Endodermal cell (in vitro differentiated cells): ENCODE measurements around the gene PLEKHG4B. TPM values are rescaled to one million over a fixed set of nuclear protein-coding genes. Genes with fewer than 3 reads are reported as not detected.

Experiments
- DNase-seq: peaks from one replicate; pipeline ENCODE4 v3.0.0-alpha.2; 2017
- H3K27ac ChIP-seq: 2 replicates; pipeline ENCODE4 v1.5.1; 2013; ENCODE audit warnings: mild to moderate bottlenecking, low read depth, low read length, moderate library complexity
- H3K27me3 ChIP-seq: 2 replicates; pipeline ENCODE4 v1.6.1; 2013; ENCODE audit warnings: mild to moderate bottlenecking, low read length, moderate library complexity; ENCODE audit not compliant: insufficient read depth, control insufficient read depth, poor library complexity, severe bottlenecking
- H3K36me3 ChIP-seq: 2 replicates; pipeline ENCODE4 v1.7.0; 2013; ENCODE audit warnings: mild to moderate bottlenecking, low read length, moderate library complexity; ENCODE audit not compliant: control insufficient read depth, insufficient read depth
- H3K4me1 ChIP-seq: one replicate; pipeline ENCODE4 v1.7.0; 2013; ENCODE audit warnings: low read length; ENCODE audit not compliant: control insufficient read depth, insufficient read depth
- H3K4me3 ChIP-seq: 2 replicates; pipeline ENCODE4 v1.5.1; 2013; ENCODE audit warnings: mild to moderate bottlenecking, low read length, moderate library complexity
- H3K9ac ChIP-seq: 2 replicates; pipeline ENCODE4 v1.6.1; 2013; ENCODE audit warnings: mild to moderate bottlenecking, low read length, moderate library complexity; ENCODE audit not compliant: poor library complexity, severe bottlenecking; ENCODE audit errors: extremely low read depth
- H3K9me3 ChIP-seq: 2 replicates; pipeline ENCODE4 v1.6.1; 2013; ENCODE audit warnings: mild to moderate bottlenecking, low read length, moderate library complexity; ENCODE audit not compliant: control insufficient read depth
- H3K27ac Mint-ChIP-seq: 2 replicates; pipeline ENCODE4 v1.8.0; 2020; ENCODE audit warnings: mixed read lengths
- H3K27me3 Mint-ChIP-seq: 2 replicates; pipeline ENCODE4 v1.8.0; 2021; ENCODE audit warnings: mild to moderate bottlenecking, mixed read lengths; ENCODE audit not compliant: insufficient read depth
- H3K36me3 Mint-ChIP-seq: 2 replicates; pipeline ENCODE4 v1.8.0; 2020; ENCODE audit warnings: low read depth, mixed read lengths
- H3K4me1 Mint-ChIP-seq: 2 replicates; pipeline ENCODE4 v1.8.0; 2020; ENCODE audit warnings: mixed read lengths
- H3K4me3 Mint-ChIP-seq: 2 replicates; pipeline ENCODE4 v1.8.0; 2020; ENCODE audit warnings: mild to moderate bottlenecking, moderate library complexity, mixed read lengths
- H3K9me3 Mint-ChIP-seq: 2 replicates; pipeline ENCODE4 v1.8.0; 2020; ENCODE audit warnings: mild to moderate bottlenecking, mixed read lengths
- CTCF ChIP-seq: fragments of 200-600 bp; sonication (generic); conservative IDR thresholded peaks from 2 replicates; pipeline ENCODE4 v1.5.0; 2021; ENCODE audit warnings: antibody characterized with exemption, mild to moderate bottlenecking
- WGBS, 2 experiments: methylation state at CpG; one replicate each; pipeline versions ENCODE4 v1.1.5 to v1.1.7; 2013; ENCODE audit warnings: missing lambda C conversion rate in 2 of 2, mixed read lengths in 1 of 2; ENCODE audit not compliant: insufficient coverage in 1 of 2, insufficient read length in 1 of 2; 5-methylcytosine and 5-hydroxymethylcytosine counted together
- total RNA-seq, 2 donors: library from RNA; stranded (reverse); fragmentation: NEBNext Ultra II Directional in 1 of 2; extraction: Animal tissue kit (Norgen Biotek cat#: 25700) in 1 of 2; gene quantifications; 2 replicates in 1 of 2; 3 replicates in 1 of 2; pipeline ENCODE4 v1.2.1, GENCODE V29; 2021

The PLEKHG4B gene
- total RNA-seq, 2 donors from 2014 or later = 16.3 to 22.8 TPM

GRCh38 chr5:180286-180918, 88.4 kb downstream of the PLEKHG4B start:
- 88 to 92% methylated on average over 10 to 13 of the region's 13 CpGs for WGBS, 2 experiments
- no peak for DNase-seq
- H3K4me3 Mint-ChIP-seq = no peak overlapping the region

GRCh38 chr5:181160-181559, 89.2 kb downstream of the PLEKHG4B start:
- no peaks in the 10 kb centered on the region for H3K9me3 Mint-ChIP-seq
- H3K27ac Mint-ChIP-seq = no peak overlapping the region
- 90 to 93% methylated on average over 8 to 9 of the region's 9 CpGs for WGBS, 2 experiments
- no peak for TF ChIP-seq CTCF
- H3K4me1 Mint-ChIP-seq = peaks cover 6% of the 10 kb centered on the region
- no peaks in the 10 kb centered on the region for H3K9me3 ChIP-seq
- DNase-seq = no peak
- no peak overlapping the region for H3K4me3 Mint-ChIP-seq
- no peak overlapping the region for H3K9ac ChIP-seq
- no peak overlapping the region for H3K4me3 ChIP-seq
- no peaks in the 10 kb centered on the region for H3K36me3 ChIP-seq
- peaks cover 1% of the 10 kb centered on the region for H3K36me3 Mint-ChIP-seq
- H3K4me1 ChIP-seq = peaks cover 2% of the 10 kb centered on the region
- H3K27me3 Mint-ChIP-seq = no peaks in the 10 kb centered on the region
- no peak overlapping the region for H3K27ac ChIP-seq
- H3K27me3 ChIP-seq = no peaks in the 10 kb centered on the region

More at GRCh38 chr5:180286-180918, 88.4 kb downstream of the PLEKHG4B start:
- no peaks in the 10 kb centered on the region for H3K9me3 ChIP-seq
- H3K9ac ChIP-seq = no peak overlapping the region
- no peaks in the 10 kb centered on the region for H3K27me3 Mint-ChIP-seq
- peaks cover 1% of the 10 kb centered on the region for H3K36me3 Mint-ChIP-seq
- no peaks in the 10 kb centered on the region for H3K9me3 Mint-ChIP-seq
- no peak overlapping the region for H3K4me3 ChIP-seq
- H3K4me1 ChIP-seq = peaks cover 3% of the 10 kb centered on the region
- H3K27ac ChIP-seq = no peak overlapping the region
- peaks cover 7% of the 10 kb centered on the region for H3K4me1 Mint-ChIP-seq
- no peaks in the 10 kb centered on the region for H3K27me3 ChIP-seq
- H3K27ac Mint-ChIP-seq = no peak overlapping the region
- H3K36me3 ChIP-seq = no peaks in the 10 kb centered on the region
- TF ChIP-seq CTCF = no peak

- TF ChIP-seq CTCF = no peak
- Mint-ChIP-seq H3K4me1 (peaks cover 2% of the 10 kb centered on the region), H3K36me3 (peaks cover 1% of the 10 kb centered on the region), H3K4me3 (no peak overlapping the region), H3K27me3 (no peaks in the 10 kb centered on the region), H3K27ac (no peak overlapping the region), H3K9me3 (no peaks in the 10 kb centered on the region)
- no peaks in the 10 kb centered on the region for H3K4me1 ChIP-seq
- 96 to 97% methylated on average over 12 to 22 of the region's 22 CpGs for WGBS, 2 experiments
- H3K27me3 ChIP-seq = no peaks in the 10 kb centered on the region
- DNase-seq = no peak
- H3K27ac ChIP-seq = no peak overlapping the region
- H3K9me3 ChIP-seq = no peaks in the 10 kb centered on the region
- H3K4me3 ChIP-seq = no peak overlapping the region
- H3K9ac ChIP-seq = no peak overlapping the region
- H3K36me3 ChIP-seq = no peaks in the 10 kb centered on the region
Measured at GRCh38 chr5:181566-181965, 89.6 kb downstream of the PLEKHG4B start.
